Measurements from ENCODE around the gene SERPINH1. TPM values are rescaled to one million over a fixed set of nuclear protein-coding genes. Genes with fewer than 3 reads are reported as not detected.

SERPINH1 gene
- 78.4 to 113 TPM (median 104 TPM) in 5 replicates for total RNA-seq (2022; extraction: Qiagen RNA extraction)

GRCh38 chr11:75562048-75562835 lies at the start of gene SERPINH1:
Gene SERPINH1, plus strand, starts transcription at chr11:75562253. Its CDS starts 4,097 bp downstream, at chr11:75566350.

GRCh38 chr11:75525433-75526191 lies 36.4 kb upstream of the SERPINH1 start, which contains the start of gene GDPD5:
Gene GDPD5, minus strand, starts transcription at chr11:75525941. Its CDS starts 48,206 bp downstream, at chr11:75477735.

Other genes with a start within 250 kb of the SERPINH1 start
- gene ARRB1, start 210.6 kb upstream of the SERPINH1 start, total RNA-seq (2022; extraction: Qiagen RNA extraction): 3.4 to 4.6 TPM (median 4.2 TPM) in 5 replicates
- gene RPS3, start 162.7 kb upstream of the SERPINH1 start, total RNA-seq (2022; extraction: Qiagen RNA extraction): 3,282 to 4,477 TPM (median 3,376 TPM) in 5 replicates
- gene KLHL35, start 129.1 kb upstream of the SERPINH1 start, total RNA-seq (2022; extraction: Qiagen RNA extraction): 0.63 to 1.8 TPM (median 1.1 TPM) in 5 replicates
- gene GDPD5, start 36.3 kb upstream of the SERPINH1 start, total RNA-seq (2022; extraction: Qiagen RNA extraction): 7.4 to 13.6 TPM (median 10.7 TPM) in 5 replicates
- 1.5 to 1.9 TPM (median 1.7 TPM) in 5 replicates for gene MAP6, start 106.8 kb downstream of the SERPINH1 start, total RNA-seq (2022; extraction: Qiagen RNA extraction)
- not detected in 5 replicates for gene MOGAT2, start 155.6 kb downstream of the SERPINH1 start, total RNA-seq (2022; extraction: Qiagen RNA extraction)
- 1.5 to 3.1 TPM (median 2.0 TPM) in 5 replicates for gene DGAT2, start 206.5 kb downstream of the SERPINH1 start, total RNA-seq (2022; extraction: Qiagen RNA extraction)

Measured in A549 treated with CORT108297 at 1 μM for 4 hours (cell line).